Upper lobe of left lung (tissue), 4 donors: ENCODE measurements around the gene PXDN.

Experiments
- CTCF ChIP-seq, 6 experiments: fragments of 450-650 bp in 4 of 6; fragments of 200-600 bp in 2 of 6; sonication (generic) in 2 of 6; IDR thresholded peaks; one replicate each; pipeline ENCODE4 v1.5.1; 2016 to 2019; ENCODE audit warnings: antibody characterized with exemption in 6 of 6
- POLR2A ChIP-seq, 4 donors: fragments of 450-650 bp; IDR thresholded peaks; one replicate each; pipeline ENCODE4 v1.5.1; 2016 to 2017; ENCODE audit warnings: antibody characterized with exemption in 4 of 4, mild to moderate bottlenecking in 2 of 4
- POLR2AphosphoS5 ChIP-seq, 2 donors: sonication (generic); formaldehyde crosslinking; IDR thresholded peaks; one replicate each; pipeline ENCODE4 v1.5.1; 2017; ENCODE audit warnings: antibody characterized with exemption in 2 of 2

GRCh38 chr2:1591978-1592907, 152.1 kb downstream of the PXDN start:
- TF ChIP-seq CTCF (IDR thresholded peaks at IDR 0.05) = peak; percentile 76 to 93 (median 86)
- TF ChIP-seq POLR2AphosphoS5 (IDR thresholded peaks at IDR 0.05) = peak in 1 of 2 donors; percentile 57
- no peak for TF ChIP-seq POLR2A (IDR thresholded peaks at IDR 0.05)
